Hepatic stellate cell (primary cell): Measurements from ENCODE around the gene SAMD5.

Source experiments
- DNase-seq: peaks from one replicate; pipeline ENCODE4 v3.0.0; 2011; ENCODE audit warnings: low spot score

The SAMD5 gene

GRCh38 chr6:147567141-147567805, 58.8 kb downstream of the SAMD5 start:
- no peak for DNase-seq

- DNase-seq, result no peak
Observed at GRCh38 chr6:147569788-147570187, 61.3 kb downstream of the SAMD5 start.

GRCh38 chr6:147570681-147571080, 62.2 kb downstream of the SAMD5 start:
- DNase-seq, result no peak

- DNase-seq, result no peak
Observed at GRCh38 chr6:147577488-147577887, 69.0 kb downstream of the SAMD5 start.

GRCh38 chr6:147578159-147578558, 69.7 kb downstream of the SAMD5 start:
- DNase-seq, result no peak

GRCh38 chr6:147578883-147579282, 70.4 kb downstream of the SAMD5 start:
- DNase-seq, result no peak

- no peak for DNase-seq
Observed at GRCh38 chr6:147579667-147580066, 71.2 kb downstream of the SAMD5 start.

GRCh38 chr6:147582991-147583390, 74.5 kb downstream of the SAMD5 start:
- no peak for DNase-seq

- no peak for DNase-seq
Observed at GRCh38 chr6:147585256-147585655, 76.8 kb downstream of the SAMD5 start.

- DNase-seq, result no peak
Observed at GRCh38 chr6:147586044-147586443, 77.6 kb downstream of the SAMD5 start.

GRCh38 chr6:147587907-147588306, 79.4 kb downstream of the SAMD5 start:
- DNase-seq, result no peak

- DNase-seq, result no peak
Observed at GRCh38 chr6:147588469-147588868, 80.0 kb downstream of the SAMD5 start.

- no peak for DNase-seq
Observed at GRCh38 chr6:147589739-147590250, 81.3 kb downstream of the SAMD5 start.

GRCh38 chr6:147595961-147596360, 87.5 kb downstream of the SAMD5 start:
- DNase-seq, result no peak

GRCh38 chr6:147603392-147604081, 95.0 kb downstream of the SAMD5 start:
- DNase-seq, result no peak

GRCh38 chr6:147604373-147604772, 95.9 kb downstream of the SAMD5 start:
- no peak for DNase-seq

- DNase-seq, result no peak
Observed at GRCh38 chr6:147611992-147612391, 103.5 kb downstream of the SAMD5 start.

- DNase-seq, result no peak
Observed at GRCh38 chr6:147614501-147614900, 106.0 kb downstream of the SAMD5 start.

GRCh38 chr6:147615659-147616456, 107.4 kb downstream of the SAMD5 start:
- no peak for DNase-seq

- DNase-seq, result no peak
Observed at GRCh38 chr6:147617366-147617765, 108.9 kb downstream of the SAMD5 start.

GRCh38 chr6:147618457-147618856, 110.0 kb downstream of the SAMD5 start:
- no peak for DNase-seq

GRCh38 chr6:147618927-147619326, 110.4 kb downstream of the SAMD5 start:
- no peak for DNase-seq
